HL-60 (cell line): ENCODE results near the gene IFT52.
"Not testable (repeated sequence)": the region's sequence is repeated elsewhere in the genome, so short reads cannot be mapped to it uniquely, and the experiment has no call there.

Source experiments
- DNase-seq, 2 experiments: peaks; one replicate each; pipeline ENCODE4 v3.0.0-alpha.2; 2010 to 2020; ENCODE audit warnings: low read depth in 1 of 2, low spot score in 1 of 2
- H3K27ac ChIP-seq: fragments of 250-450 bp; sonication (Bioruptor Pico); replicated peaks from 2 replicates; pipeline ENCODE4 v1.5.1; 2020; ENCODE audit warnings: mild to moderate bottlenecking, moderate library complexity
- H3K27me3 ChIP-seq: fragments of 250-450 bp; sonication (Bioruptor Pico); 2 replicates; pipeline ENCODE4 v1.5.1; 2021; ENCODE audit warnings: mild to moderate bottlenecking, moderate library complexity; ENCODE audit not compliant: insufficient read depth, poor library complexity, severe bottlenecking
- H3K4me3 ChIP-seq: replicated peaks from 2 replicates; pipeline ENCODE4 v1.5.1; 2011; ENCODE audit warnings: mild to moderate bottlenecking, control low read depth, low read length; ENCODE audit not compliant: insufficient read depth
- GABPA ChIP-seq: IDR thresholded peaks from 2 replicates; pipeline ENCODE4 v1.6.1; 2012; ENCODE audit warnings: low read depth
- POLR2AphosphoS5 ChIP-seq: IDR thresholded peaks from 2 replicates; pipeline ENCODE4 v1.6.1; 2012; ENCODE audit warnings: low read depth
- SPI1 ChIP-seq: IDR thresholded peaks from 2 replicates; pipeline ENCODE4 v1.6.1; 2012; ENCODE audit warnings: low read depth, mild to moderate bottlenecking, borderline replicate concordance
- TF ChIP-seq, protein P1 (sequence below): IDR thresholded peaks from one replicate; pipeline ENCODE4 v1.5.1; 2011; ENCODE audit warnings: low read length, control low read depth, inconsistent platforms; ENCODE audit not compliant: insufficient read depth
- TF ChIP-seq, protein P2 (sequence below): IDR thresholded peaks from 2 replicates; pipeline ENCODE4 v1.6.1; 2012; ENCODE audit warnings: low read depth; ENCODE audit not compliant: insufficient replicate concordance

IFT52 gene

DNA sequence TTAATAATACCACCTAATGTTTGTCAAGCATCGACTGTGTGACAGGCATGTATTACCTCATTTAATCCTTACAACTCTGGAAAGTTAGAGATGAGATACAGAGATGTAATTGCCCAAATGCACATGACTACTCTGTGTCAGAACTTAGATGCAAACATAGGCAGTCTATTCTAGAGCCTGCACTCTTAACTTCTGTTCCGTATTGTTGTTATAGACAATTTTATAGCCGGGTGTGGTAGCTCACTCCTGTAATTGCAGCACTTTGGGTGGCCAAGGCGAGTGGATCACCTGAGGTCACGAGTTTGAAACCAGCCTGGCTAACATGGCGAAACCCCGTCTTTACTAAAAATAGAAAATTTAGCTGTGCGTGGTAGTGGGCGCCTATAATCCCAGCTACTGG lies 15.0 kb downstream of the IFT52 start:
- DNase-seq: no peak
- TF ChIP-seq, protein P1, sequence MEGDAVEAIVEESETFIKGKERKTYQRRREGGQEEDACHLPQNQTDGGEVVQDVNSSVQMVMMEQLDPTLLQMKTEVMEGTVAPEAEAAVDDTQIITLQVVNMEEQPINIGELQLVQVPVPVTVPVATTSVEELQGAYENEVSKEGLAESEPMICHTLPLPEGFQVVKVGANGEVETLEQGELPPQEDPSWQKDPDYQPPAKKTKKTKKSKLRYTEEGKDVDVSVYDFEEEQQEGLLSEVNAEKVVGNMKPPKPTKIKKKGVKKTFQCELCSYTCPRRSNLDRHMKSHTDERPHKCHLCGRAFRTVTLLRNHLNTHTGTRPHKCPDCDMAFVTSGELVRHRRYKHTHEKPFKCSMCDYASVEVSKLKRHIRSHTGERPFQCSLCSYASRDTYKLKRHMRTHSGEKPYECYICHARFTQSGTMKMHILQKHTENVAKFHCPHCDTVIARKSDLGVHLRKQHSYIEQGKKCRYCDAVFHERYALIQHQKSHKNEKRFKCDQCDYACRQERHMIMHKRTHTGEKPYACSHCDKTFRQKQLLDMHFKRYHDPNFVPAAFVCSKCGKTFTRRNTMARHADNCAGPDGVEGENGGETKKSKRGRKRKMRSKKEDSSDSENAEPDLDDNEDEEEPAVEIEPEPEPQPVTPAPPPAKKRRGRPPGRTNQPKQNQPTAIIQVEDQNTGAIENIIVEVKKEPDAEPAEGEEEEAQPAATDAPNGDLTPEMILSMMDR: no peak
- TF ChIP-seq, protein P2, sequence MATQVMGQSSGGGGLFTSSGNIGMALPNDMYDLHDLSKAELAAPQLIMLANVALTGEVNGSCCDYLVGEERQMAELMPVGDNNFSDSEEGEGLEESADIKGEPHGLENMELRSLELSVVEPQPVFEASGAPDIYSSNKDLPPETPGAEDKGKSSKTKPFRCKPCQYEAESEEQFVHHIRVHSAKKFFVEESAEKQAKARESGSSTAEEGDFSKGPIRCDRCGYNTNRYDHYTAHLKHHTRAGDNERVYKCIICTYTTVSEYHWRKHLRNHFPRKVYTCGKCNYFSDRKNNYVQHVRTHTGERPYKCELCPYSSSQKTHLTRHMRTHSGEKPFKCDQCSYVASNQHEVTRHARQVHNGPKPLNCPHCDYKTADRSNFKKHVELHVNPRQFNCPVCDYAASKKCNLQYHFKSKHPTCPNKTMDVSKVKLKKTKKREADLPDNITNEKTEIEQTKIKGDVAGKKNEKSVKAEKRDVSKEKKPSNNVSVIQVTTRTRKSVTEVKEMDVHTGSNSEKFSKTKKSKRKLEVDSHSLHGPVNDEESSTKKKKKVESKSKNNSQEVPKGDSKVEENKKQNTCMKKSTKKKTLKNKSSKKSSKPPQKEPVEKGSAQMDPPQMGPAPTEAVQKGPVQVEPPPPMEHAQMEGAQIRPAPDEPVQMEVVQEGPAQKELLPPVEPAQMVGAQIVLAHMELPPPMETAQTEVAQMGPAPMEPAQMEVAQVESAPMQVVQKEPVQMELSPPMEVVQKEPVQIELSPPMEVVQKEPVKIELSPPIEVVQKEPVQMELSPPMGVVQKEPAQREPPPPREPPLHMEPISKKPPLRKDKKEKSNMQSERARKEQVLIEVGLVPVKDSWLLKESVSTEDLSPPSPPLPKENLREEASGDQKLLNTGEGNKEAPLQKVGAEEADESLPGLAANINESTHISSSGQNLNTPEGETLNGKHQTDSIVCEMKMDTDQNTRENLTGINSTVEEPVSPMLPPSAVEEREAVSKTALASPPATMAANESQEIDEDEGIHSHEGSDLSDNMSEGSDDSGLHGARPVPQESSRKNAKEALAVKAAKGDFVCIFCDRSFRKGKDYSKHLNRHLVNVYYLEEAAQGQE: no peak
- no peak for TF ChIP-seq POLR2AphosphoS5
- TF ChIP-seq SPI1: no peak
- Histone ChIP-seq H3K27me3 (no peaks in the 10 kb centered on the region), H3K27ac (no peak overlapping the region), H3K4me3 (no peak overlapping the region)

DNA sequence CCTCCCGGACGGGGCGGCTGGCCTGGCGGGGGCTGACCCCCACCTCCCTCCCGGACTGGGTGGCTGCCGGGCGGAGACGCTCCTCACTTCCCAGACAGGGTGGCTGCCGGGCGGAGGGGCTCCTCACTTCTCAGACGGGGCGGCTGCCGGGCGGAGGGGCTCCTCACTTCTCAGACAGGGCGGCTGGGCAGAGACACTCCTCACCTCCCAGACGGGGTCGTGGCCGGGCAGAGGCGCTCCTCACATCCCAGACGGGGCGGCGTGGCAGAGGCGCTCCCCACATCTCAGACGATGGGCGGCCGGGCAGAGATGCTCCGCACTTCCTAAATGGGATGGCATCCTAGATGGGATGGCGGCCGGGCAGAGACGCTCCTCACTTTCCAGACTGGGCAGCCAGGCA lies 16.5 kb downstream of the IFT52 start:
- not testable (repeated sequence) for H3K27me3 ChIP-seq, H3K4me3 ChIP-seq, H3K27ac ChIP-seq, DNase-seq

DNA sequence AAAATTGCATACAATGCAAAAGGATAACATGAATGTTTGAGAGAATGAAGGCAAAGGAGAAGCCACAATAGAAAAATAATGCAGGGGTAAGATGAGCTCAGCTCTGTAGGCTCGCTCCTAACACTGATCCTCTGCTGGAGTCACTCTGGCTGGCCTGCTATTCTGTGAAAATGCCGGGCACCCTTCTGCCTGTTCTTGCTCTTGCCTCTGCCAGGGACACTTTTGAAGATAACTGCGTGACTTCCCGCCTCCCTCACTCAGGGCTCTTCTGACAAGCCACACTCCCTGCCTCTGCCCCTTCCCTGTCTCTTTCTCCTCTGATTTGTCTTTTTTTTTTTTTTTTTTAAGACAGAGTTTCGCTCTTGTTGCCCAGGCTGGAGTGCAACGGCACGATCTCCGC lies 40.9 kb downstream of the IFT52 start:
- Histone ChIP-seq H3K27ac (no peak overlapping the region), H3K27me3 (no peaks in the 10 kb centered on the region), H3K4me3 (no peak overlapping the region)
- DNase-seq: no peak
- TF ChIP-seq SPI1 (no peak), GABPA (no peak), POLR2AphosphoS5 (no peak)
- TF ChIP-seq, protein P2: no peak
- TF ChIP-seq, protein P1: no peak

DNA sequence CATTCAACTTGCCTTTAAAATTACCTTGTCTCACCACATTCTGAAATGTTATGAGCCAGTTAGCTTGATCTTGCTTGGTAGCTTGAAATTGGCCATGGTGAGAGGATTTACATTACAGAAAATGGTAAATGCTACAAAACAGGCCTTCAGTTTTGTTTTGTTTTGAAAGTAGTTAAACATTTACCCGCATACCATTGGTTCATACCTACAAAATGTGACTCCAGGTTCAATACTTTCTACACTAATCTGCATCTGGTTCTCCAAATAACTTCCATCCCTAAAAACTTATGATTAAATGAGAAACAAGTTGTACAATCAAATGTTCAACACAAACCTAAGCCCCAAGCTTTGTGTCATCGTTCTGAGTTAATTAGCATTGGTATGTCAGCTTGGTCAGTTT lies 45.7 kb downstream of the IFT52 start:
- Histone ChIP-seq H3K4me3 (no peak overlapping the region), H3K27me3 (no peaks in the 10 kb centered on the region), H3K27ac (no peak overlapping the region)
- TF ChIP-seq, protein P1: no peak
- TF ChIP-seq GABPA (no peak), POLR2AphosphoS5 (no peak), SPI1 (no peak)
- TF ChIP-seq, protein P2: no peak
- DNase-seq: no peak
